HL-60 (cell line): ENCODE data around the gene KRAS.

ENCODE experiments used
- DNase-seq, 2 experiments: peaks; one replicate each; pipeline ENCODE4 v3.0.0-alpha.2; 2010 to 2020; ENCODE audit warnings: low read depth in 1 of 2, low spot score in 1 of 2
- H3K27ac ChIP-seq: fragments of 250-450 bp; sonication (Bioruptor Pico); replicated peaks from 2 replicates; pipeline ENCODE4 v1.5.1; 2020; ENCODE audit warnings: mild to moderate bottlenecking, moderate library complexity
- H3K27me3 ChIP-seq: fragments of 250-450 bp; sonication (Bioruptor Pico); 2 replicates; pipeline ENCODE4 v1.5.1; 2021; ENCODE audit warnings: mild to moderate bottlenecking, moderate library complexity; ENCODE audit not compliant: insufficient read depth, poor library complexity, severe bottlenecking
- H3K4me3 ChIP-seq: replicated peaks from 2 replicates; pipeline ENCODE4 v1.5.1; 2011; ENCODE audit warnings: mild to moderate bottlenecking, control low read depth, low read length; ENCODE audit not compliant: insufficient read depth
- GABPA ChIP-seq: IDR thresholded peaks from 2 replicates; pipeline ENCODE4 v1.6.1; 2012; ENCODE audit warnings: low read depth
- POLR2AphosphoS5 ChIP-seq: IDR thresholded peaks from 2 replicates; pipeline ENCODE4 v1.6.1; 2012; ENCODE audit warnings: low read depth
- SPI1 ChIP-seq: IDR thresholded peaks from 2 replicates; pipeline ENCODE4 v1.6.1; 2012; ENCODE audit warnings: low read depth, mild to moderate bottlenecking, borderline replicate concordance
- TF ChIP-seq, protein P1 (sequence below): IDR thresholded peaks from one replicate; pipeline ENCODE4 v1.5.1; 2011; ENCODE audit warnings: low read length, control low read depth, inconsistent platforms; ENCODE audit not compliant: insufficient read depth
- TF ChIP-seq, protein P2 (sequence below): IDR thresholded peaks from 2 replicates; pipeline ENCODE4 v1.6.1; 2012; ENCODE audit warnings: low read depth; ENCODE audit not compliant: insufficient replicate concordance

Gene KRAS

DNA sequence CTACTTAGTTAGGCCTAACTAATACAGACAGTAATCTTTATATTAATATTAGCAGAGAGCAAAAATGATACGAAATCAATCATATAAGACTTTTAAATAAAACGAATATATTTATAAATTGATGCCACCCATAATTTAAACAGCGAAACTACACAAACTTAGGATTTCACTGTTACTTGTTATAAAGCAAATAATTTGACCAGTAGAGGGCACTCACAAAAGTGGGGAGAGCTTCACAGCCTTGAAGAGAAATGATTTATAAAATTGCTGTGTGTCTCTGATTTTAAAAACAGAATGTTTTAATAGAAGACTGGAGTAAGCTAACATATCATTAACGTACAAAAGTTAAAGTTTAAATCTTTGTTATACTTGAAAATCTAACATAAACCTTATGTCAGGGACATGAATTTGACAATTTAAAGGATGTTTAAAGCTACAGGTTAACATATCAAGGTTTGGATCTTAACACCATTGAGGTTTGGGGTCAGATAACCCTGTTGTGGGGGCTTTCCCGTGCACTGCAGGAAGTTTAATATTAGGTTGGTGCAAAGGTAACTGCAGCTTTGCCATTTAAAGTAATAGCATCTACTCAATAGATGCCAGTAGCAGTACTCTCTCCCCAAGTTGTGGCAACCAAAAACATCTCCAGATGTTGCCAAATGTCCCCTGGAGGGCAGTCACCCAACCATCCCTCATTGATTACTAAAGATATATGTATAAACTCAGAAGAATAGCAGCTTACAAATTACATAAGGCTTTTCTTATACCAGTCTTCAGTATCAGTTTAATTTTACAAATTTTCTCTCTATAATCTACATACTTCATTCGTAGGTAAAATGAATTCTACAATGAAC, 9.3 kb downstream of the KRAS start:
- TF ChIP-seq SPI1, result no peak
- TF ChIP-seq, protein P1, sequence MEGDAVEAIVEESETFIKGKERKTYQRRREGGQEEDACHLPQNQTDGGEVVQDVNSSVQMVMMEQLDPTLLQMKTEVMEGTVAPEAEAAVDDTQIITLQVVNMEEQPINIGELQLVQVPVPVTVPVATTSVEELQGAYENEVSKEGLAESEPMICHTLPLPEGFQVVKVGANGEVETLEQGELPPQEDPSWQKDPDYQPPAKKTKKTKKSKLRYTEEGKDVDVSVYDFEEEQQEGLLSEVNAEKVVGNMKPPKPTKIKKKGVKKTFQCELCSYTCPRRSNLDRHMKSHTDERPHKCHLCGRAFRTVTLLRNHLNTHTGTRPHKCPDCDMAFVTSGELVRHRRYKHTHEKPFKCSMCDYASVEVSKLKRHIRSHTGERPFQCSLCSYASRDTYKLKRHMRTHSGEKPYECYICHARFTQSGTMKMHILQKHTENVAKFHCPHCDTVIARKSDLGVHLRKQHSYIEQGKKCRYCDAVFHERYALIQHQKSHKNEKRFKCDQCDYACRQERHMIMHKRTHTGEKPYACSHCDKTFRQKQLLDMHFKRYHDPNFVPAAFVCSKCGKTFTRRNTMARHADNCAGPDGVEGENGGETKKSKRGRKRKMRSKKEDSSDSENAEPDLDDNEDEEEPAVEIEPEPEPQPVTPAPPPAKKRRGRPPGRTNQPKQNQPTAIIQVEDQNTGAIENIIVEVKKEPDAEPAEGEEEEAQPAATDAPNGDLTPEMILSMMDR, result peak; percentile 31
- no peak for TF ChIP-seq POLR2AphosphoS5
- peak in 1 of 2 experiments; percentile 7 for DNase-seq
- H3K27ac ChIP-seq, result no peak overlapping the region
- no peak overlapping the region for H3K4me3 ChIP-seq
- H3K27me3 ChIP-seq, result no peaks in the 10 kb centered on the region

DNA sequence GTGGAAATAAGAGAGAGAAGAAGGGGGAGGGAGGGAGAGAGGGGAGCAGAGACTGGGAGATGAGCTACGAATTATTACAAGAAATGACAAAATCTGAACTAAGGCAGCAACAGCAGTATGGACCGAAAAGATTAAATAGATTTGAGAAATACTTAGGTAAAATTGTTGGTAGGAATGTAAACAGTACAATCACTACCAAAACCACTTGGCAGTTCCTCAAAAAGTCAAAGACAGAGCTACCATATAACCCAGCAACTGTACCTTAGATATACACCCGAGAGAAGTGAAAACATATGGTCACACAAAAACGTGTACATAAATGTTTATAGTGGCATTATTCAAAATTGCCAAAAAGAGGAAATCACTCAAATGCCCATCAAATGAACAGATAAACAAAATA, 14.1 kb downstream of the KRAS start:
- TF ChIP-seq SPI1, result no peak
- TF ChIP-seq, protein P2, sequence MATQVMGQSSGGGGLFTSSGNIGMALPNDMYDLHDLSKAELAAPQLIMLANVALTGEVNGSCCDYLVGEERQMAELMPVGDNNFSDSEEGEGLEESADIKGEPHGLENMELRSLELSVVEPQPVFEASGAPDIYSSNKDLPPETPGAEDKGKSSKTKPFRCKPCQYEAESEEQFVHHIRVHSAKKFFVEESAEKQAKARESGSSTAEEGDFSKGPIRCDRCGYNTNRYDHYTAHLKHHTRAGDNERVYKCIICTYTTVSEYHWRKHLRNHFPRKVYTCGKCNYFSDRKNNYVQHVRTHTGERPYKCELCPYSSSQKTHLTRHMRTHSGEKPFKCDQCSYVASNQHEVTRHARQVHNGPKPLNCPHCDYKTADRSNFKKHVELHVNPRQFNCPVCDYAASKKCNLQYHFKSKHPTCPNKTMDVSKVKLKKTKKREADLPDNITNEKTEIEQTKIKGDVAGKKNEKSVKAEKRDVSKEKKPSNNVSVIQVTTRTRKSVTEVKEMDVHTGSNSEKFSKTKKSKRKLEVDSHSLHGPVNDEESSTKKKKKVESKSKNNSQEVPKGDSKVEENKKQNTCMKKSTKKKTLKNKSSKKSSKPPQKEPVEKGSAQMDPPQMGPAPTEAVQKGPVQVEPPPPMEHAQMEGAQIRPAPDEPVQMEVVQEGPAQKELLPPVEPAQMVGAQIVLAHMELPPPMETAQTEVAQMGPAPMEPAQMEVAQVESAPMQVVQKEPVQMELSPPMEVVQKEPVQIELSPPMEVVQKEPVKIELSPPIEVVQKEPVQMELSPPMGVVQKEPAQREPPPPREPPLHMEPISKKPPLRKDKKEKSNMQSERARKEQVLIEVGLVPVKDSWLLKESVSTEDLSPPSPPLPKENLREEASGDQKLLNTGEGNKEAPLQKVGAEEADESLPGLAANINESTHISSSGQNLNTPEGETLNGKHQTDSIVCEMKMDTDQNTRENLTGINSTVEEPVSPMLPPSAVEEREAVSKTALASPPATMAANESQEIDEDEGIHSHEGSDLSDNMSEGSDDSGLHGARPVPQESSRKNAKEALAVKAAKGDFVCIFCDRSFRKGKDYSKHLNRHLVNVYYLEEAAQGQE, result no peak
- TF ChIP-seq POLR2AphosphoS5, result no peak
- TF ChIP-seq, protein P1, result no peak
- no peak for DNase-seq

GRCh38 chr12:25236190-25236589, 14.5 kb downstream of the KRAS start:
- H3K4me3 ChIP-seq, result no peak overlapping the region
- TF ChIP-seq, protein P1, result no peak
- TF ChIP-seq POLR2AphosphoS5 (no peak), SPI1 (no peak), GABPA (no peak)
- TF ChIP-seq, protein P2, result no peak
- H3K27me3 ChIP-seq, result no peaks in the 10 kb centered on the region
- DNase-seq, result no peak
- no peak overlapping the region for H3K27ac ChIP-seq

More for the DNA sequence above, 14.1 kb downstream of the KRAS start:
- H3K27ac ChIP-seq, result no peak overlapping the region
- no peaks in the 10 kb centered on the region for H3K27me3 ChIP-seq
- H3K4me3 ChIP-seq, result no peak overlapping the region
